HepG2 (cell line): Measurements from ENCODE around the gene ANXA3. TPM values are rescaled to one million over a fixed set of nuclear protein-coding genes. Genes with fewer than 3 reads are reported as not detected.

ENCODE experiments used
- ATAC-seq: fragments of 200-7000 bp; cut with Tn5 transposase; 3 replicates; pipeline ENCODE4 v1.9.1; 2020; ENCODE audit warnings: mild to moderate bottlenecking, moderate library complexity
- BruUV-seq: library from RNA; stranded (reverse); fragments of 400-500 nt; replicated peaks from 2 replicates; lab custom pipeline; 2021; lab: Mats Ljungman, UMichigan
- CTCF ChIA-PET: fragments of 300-600 bp; formaldehyde crosslinking; extraction: SDS; loops from one replicate; lab custom pipeline; 2021; ENCODE audit warnings: low total read pairs, inconsistent platforms, low intra/inter-chr PET ratio; lab: Yijun Ruan, JAX
- POLR2A ChIA-PET: fragments of 350-600 bp; sonication (Branson Sonifier 250); formaldehyde crosslinking; loops from one replicate; lab custom pipeline; 2020; ENCODE audit warnings: antibody characterized with exemption, inconsistent platforms; lab: Yijun Ruan, JAX
- DNase-seq: peaks from one replicate; pipeline ENCODE4 v3.0.0-alpha.2; 2015; ENCODE audit warnings: low spot score
- FAIRE-seq: peaks from 3 replicates; lab custom pipeline; 2011; peaks lifted over from hg19 to GRCh38; lab: Jason Lieb, UNC
- H2AFZ ChIP-seq: one replicate; pipeline ENCODE4 v1.6.1; 2011; ENCODE audit warnings: low read length, inconsistent platforms
- H3K27ac ChIP-seq: fragments of 300-600 bp; 3 replicates; pipeline ENCODE4 v1.8.0; 2011; ENCODE audit warnings: mixed run types, mild to moderate bottlenecking, mixed read lengths, low read length, inconsistent platforms; ENCODE audit not compliant: insufficient read depth; ENCODE audit errors: extremely low read length
- H3K27me3 ChIP-seq, 2 experiments: fragments of 200-600 bp in 1 of 2; 2 replicates in 1 of 2; 3 replicates in 1 of 2; pipeline versions ENCODE4 v1.6.0 to v1.8.0; 2011; ENCODE audit warnings: low read length in 2 of 2, mild to moderate bottlenecking in 2 of 2, moderate library complexity in 2 of 2, inconsistent platforms in 1 of 2; ENCODE audit not compliant: insufficient read depth in 2 of 2, control insufficient read depth in 1 of 2
- H3K36me3 ChIP-seq, 2 experiments: fragments of 200-600 bp in 1 of 2; replicated peaks in 1 of 2; 2 replicates in 1 of 2; 3 replicates in 1 of 2; pipeline versions ENCODE4 v1.5.1 to v1.8.0; 2011; ENCODE audit warnings: low read length in 2 of 2, inconsistent platforms in 1 of 2; ENCODE audit not compliant: insufficient read depth in 2 of 2, control insufficient read depth in 1 of 2
- H3K4me1 ChIP-seq: 2 replicates; pipeline ENCODE4 v1.5.1; 2012; ENCODE audit warnings: low read length, inconsistent platforms; ENCODE audit not compliant: insufficient read depth
- H3K4me2 ChIP-seq: 2 replicates; pipeline ENCODE4 v1.6.0; 2011; ENCODE audit warnings: low read depth, low read length, inconsistent platforms
- H3K4me3 ChIP-seq, 3 experiments: fragments of 200-600 bp in 1 of 3; sonication (generic), shearing (Covaris generic) in 1 of 3; replicated peaks in 1 of 3; 2 replicates each; pipeline ENCODE4 v1.5.1; 2011 to 2016; ENCODE audit warnings: low read length in 3 of 3, inconsistent platforms in 2 of 3, low read depth in 2 of 3, mild to moderate bottlenecking in 2 of 3, control low read depth in 1 of 3, mixed read lengths in 1 of 3; ENCODE audit not compliant: insufficient read depth in 1 of 3
- H3K79me2 ChIP-seq: one replicate; pipeline ENCODE4 v1.6.1; 2011; ENCODE audit warnings: low read length, inconsistent platforms; ENCODE audit not compliant: insufficient read depth
- H3K9ac ChIP-seq: 2 replicates; pipeline ENCODE4 v1.6.0; 2011; ENCODE audit warnings: mild to moderate bottlenecking, low read depth, low read length, inconsistent platforms; ENCODE audit not compliant: insufficient read depth
- H3K9me3 ChIP-seq: 2 replicates; pipeline ENCODE4 v1.5.1; 2012; ENCODE audit warnings: mild to moderate bottlenecking, low read length
- H4K20me1 ChIP-seq: 2 replicates; pipeline ENCODE4 v1.6.0; 2011; ENCODE audit warnings: inconsistent platforms, mild to moderate bottlenecking, low read length, moderate library complexity; ENCODE audit not compliant: insufficient read depth
- ATF7 ChIP-seq, 2 experiments: fragments of 450-650 bp in 1 of 2; sonication (generic) in 1 of 2; formaldehyde crosslinking in 1 of 2; IDR thresholded peaks; 2 replicates each; pipeline versions ENCODE4 v1.4.0 to v1.6.1; 2016 to 2020; ENCODE audit warnings: antibody characterized with exemption in 1 of 2, mild to moderate bottlenecking in 1 of 2, missing genetic modification reagents in 1 of 2
- CREB1 ChIP-seq, 2 experiments: fragments of 450-650 bp in 1 of 2; IDR thresholded peaks; 2 replicates each; pipeline ENCODE4 v1.6.1; 2016 to 2017; ENCODE audit warnings: control low read depth in 1 of 2, mild to moderate bottlenecking in 1 of 2, missing compliant biosample characterization in 1 of 2, missing genetic modification characterization in 1 of 2
- ETV5 ChIP-seq: IDR thresholded peaks from 2 replicates; pipeline ENCODE4 v1.6.1; 2018; ENCODE audit warnings: missing biosample characterization, missing genetic modification reagents, inconsistent platforms, borderline replicate concordance
- HIVEP1 ChIP-seq: sonication (generic); formaldehyde crosslinking; IDR thresholded peaks from 2 replicates; pipeline ENCODE4 v1.4.0; 2020; ENCODE audit warnings: mild to moderate bottlenecking, missing genetic modification reagents
- PAWR ChIP-seq: sonication (generic); formaldehyde crosslinking; IDR thresholded peaks from 2 replicates; pipeline ENCODE4 v1.4.0; 2020; ENCODE audit warnings: missing genetic modification reagents, mild to moderate bottlenecking, borderline replicate concordance
- PITX1 ChIP-seq: sonication (generic); formaldehyde crosslinking; IDR thresholded peaks from 2 replicates; pipeline ENCODE4 v1.5.1; 2020; ENCODE audit warnings: mild to moderate bottlenecking, missing genetic modification reagents
- PLRG1 ChIP-seq: fragments of 450-650 bp; conservative IDR thresholded peaks from 2 replicates; pipeline ENCODE4 v1.6.1; 2016
- POLR2AphosphoS2 ChIP-seq: IDR thresholded peaks from 2 replicates; pipeline ENCODE4 v1.6.1; 2011; ENCODE audit warnings: low read depth, low read length, improper control_type of control experiment
- SOX5 ChIP-seq: IDR thresholded peaks from 2 replicates; pipeline ENCODE4 v1.6.1; 2016; ENCODE audit warnings: borderline replicate concordance
- TGIF2 ChIP-seq: IDR thresholded peaks from 2 replicates; pipeline ENCODE4 v1.6.1; 2016; ENCODE audit warnings: control low read depth, missing compliant biosample characterization
- ZNF672 ChIP-seq: sonication (generic); formaldehyde crosslinking; IDR thresholded peaks from 2 replicates; pipeline ENCODE4 v1.8.1; 2022; ENCODE audit warnings: missing genetic modification reagents
- ZNF724P ChIP-seq: sonication (generic); formaldehyde crosslinking; IDR thresholded peaks from 2 replicates; pipeline ENCODE4 v1.8.0; 2022; ENCODE audit warnings: missing genetic modification reagents, borderline replicate concordance
- whole genome bisulfite sequencing: methylation state at CpG from one replicate; pipeline ENCODE4 v1.1.6; 2017; ENCODE audit warnings: low lambda C conversion rate; 5-methylcytosine and 5-hydroxymethylcytosine counted together
- in situ Hi-C: cut with HindIII; loops from 2 replicates; pipeline ENCODE4 v1.10.0; 2017; ENCODE audit warnings: low pct_unique_long_range_greater_than_20kb; ENCODE audit not compliant: extremely low pct_ligation_motif_present
- intact Hi-C: fragments of 100-400 bp; cut with micrococcal nuclease; formaldehyde crosslinking; loops from one replicate; pipeline ENCODE4 v1.10.0; 2022; ENCODE audit not compliant: unreplicated experiment
- polyA plus RNA-seq, 8 experiments: library from polyadenylated mRNA; depleted of rRNA in 3 of 8; stranded (reverse) in 7 of 8; unstranded in 1 of 8; fragments of >200 nt; fragmentation: Illumina TruSeq in 4 of 8; extraction: Trizol in 4 of 8; gene quantifications; 2 replicates each; pipeline versions ENCODE4 v1.2.1 to v1.2.3, GENCODE V29; 2011 to 2016; ENCODE audit warnings: low read depth in 4 of 8, missing spikeins in 1 of 8, mixed read lengths in 1 of 8; ENCODE audit not compliant: insufficient read depth in 1 of 8
- total RNA-seq, 5 experiments: library from RNA; depleted of rRNA; stranded (reverse); fragments of >200 nt; fragmentation: Illumina TruSeq; extraction: Trizol; gene quantifications; 2 replicates each; pipeline ENCODE4 v1.2.3, GENCODE V29; 2016; ENCODE audit warnings: low read depth in 1 of 5

Gene ANXA3
- total and polyA plus RNA-seq, 2 of the 13 experiments (the other 11 are each of a cell fraction or from before 2014, with no cell fraction given), result 6.5 to 6.9 TPM

DNA sequence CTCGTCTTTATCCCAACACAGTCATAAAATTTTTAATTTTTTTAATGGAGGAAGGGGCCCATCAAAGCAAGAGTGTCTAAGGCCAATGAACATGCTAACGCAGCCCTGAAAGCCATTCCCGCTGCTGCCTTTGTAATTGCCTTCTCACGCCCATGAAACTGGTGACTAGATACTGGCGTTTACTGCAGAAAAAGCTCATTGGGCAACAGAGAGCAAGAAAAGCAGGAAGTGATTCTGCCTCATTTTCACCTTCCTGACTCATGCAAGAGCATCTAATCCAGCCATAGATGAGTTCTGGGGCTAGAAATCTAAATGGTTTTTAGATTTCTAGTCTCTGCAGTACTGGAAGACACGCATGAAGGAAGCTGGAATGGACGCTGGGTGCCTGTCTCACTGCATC lies 72.5 kb downstream of the ANXA3 start:
- in situ Hi-C loops (no loop called here), intact Hi-C loops (no loop called here)
- no peaks in the 10 kb centered on the region for H3K36me3 ChIP-seq
- peaks cover 40% of the 10 kb centered on the region for H3K4me1 ChIP-seq
- no peaks in the 10 kb centered on the region for H3K79me2 ChIP-seq
- ATAC-seq (no peak), FAIRE-seq (no peak), DNase-seq (no peak)
- no peaks in the 10 kb centered on the region for H3K9me3 ChIP-seq
- H3K9ac ChIP-seq, result no peak overlapping the region
- no peak overlapping the region for H2AFZ ChIP-seq
- CTCF ChIA-PET, result no interaction called here
- no peak overlapping the region for H3K4me3 ChIP-seq
- TF ChIP-seq PAWR (CRISPR knock-in tag), result no peak
- no peak for TF ChIP-seq TGIF2 (CRISPR knock-in tag)
- no peak for TF ChIP-seq ZNF672 (CRISPR knock-in tag)
- no peak for TF ChIP-seq PITX1 (CRISPR knock-in tag)
- no peak for TF ChIP-seq POLR2AphosphoS2
- no peak for TF ChIP-seq PLRG1
- TF ChIP-seq ZNF724P (CRISPR knock-in tag), result no peak
- POLR2A ChIA-PET, result no interaction called here
- no peaks in the 10 kb centered on the region for H4K20me1 ChIP-seq
- H3K27ac ChIP-seq, result no peak overlapping the region
- 56% methylated on average over 7 of the region's 7 CpGs for WGBS
- no TSS peak for BruUV-seq
- H3K4me2 ChIP-seq, result no peak overlapping the region
- H3K27me3 ChIP-seq, result no peaks in the 10 kb centered on the region

DNA sequence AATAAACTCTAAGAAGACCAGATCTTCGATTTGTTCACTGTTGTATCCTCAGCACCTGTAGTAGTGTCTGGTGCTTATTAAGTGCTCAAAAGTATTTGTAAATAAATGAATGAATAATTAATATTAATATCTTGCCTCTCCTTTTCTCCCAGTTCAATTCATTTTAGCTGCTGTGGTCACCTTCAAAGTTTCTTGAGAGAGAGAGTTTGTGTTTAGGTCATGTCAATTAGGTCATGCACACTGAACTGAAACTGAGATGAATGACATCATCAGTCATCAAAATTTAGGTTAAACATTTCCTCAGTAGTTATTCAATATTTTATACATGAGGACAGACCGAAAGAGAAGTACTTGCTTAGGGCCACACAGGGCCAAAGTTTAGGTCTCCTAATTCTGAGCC lies 73.5 kb downstream of the ANXA3 start:
- no TSS peak for BruUV-seq
- Histone ChIP-seq H4K20me1 (no peaks in the 10 kb centered on the region), H3K4me3 (no peak overlapping the region), H3K9ac (no peak overlapping the region), H3K9me3 (no peaks in the 10 kb centered on the region), H3K27me3 (no peaks in the 10 kb centered on the region), H3K79me2 (no peaks in the 10 kb centered on the region), H3K27ac (no peak overlapping the region), H2AFZ (no peak overlapping the region), H3K4me1 (peaks cover 50% of the 10 kb centered on the region), H3K36me3 (no peaks in the 10 kb centered on the region), H3K4me2 (no peak overlapping the region)
- CTCF ChIA-PET, result no interaction called here
- no peak for ATAC-seq
- intact Hi-C loops, result no loop called here
- no peak for DNase-seq
- POLR2A ChIA-PET, result no interaction called here
- no peak for FAIRE-seq
- in situ Hi-C loops, result no loop called here
- 12% methylated on average over 2 of the region's 2 CpGs for WGBS
- no peak for TF ChIP-seq SOX5 (CRISPR knock-in tag)
- peak; percentile 87 for TF ChIP-seq ATF7 (IDR thresholded peaks at IDR 0.05)
- TF ChIP-seq ATF7 (CRISPR knock-in tag; IDR thresholded peaks at IDR 0.05), result no peak
- TF ChIP-seq CREB1 (IDR thresholded peaks at IDR 0.05), result 0 out of 2 replicates have a peak, but pooled peaks have one; percentile 31
- TF ChIP-seq CREB1 (CRISPR knock-in tag; IDR thresholded peaks at IDR 0.05), result no peak
- TF ChIP-seq ETV5, result no peak
- no peak for TF ChIP-seq HIVEP1 (CRISPR knock-in tag)
